WTC11 (cell line): ENCODE measurements around the gene XRCC4. TPM values are rescaled to one million over a fixed set of nuclear protein-coding genes. Genes with fewer than 3 reads are reported as not detected.

ENCODE experiments used
- ATAC-seq: fragments of 200-7000 bp; cut with Tn5 transposase; 2 replicates; pipeline ENCODE4 v1.10.0; 2021; ENCODE audit warnings: mild to moderate bottlenecking, moderate library complexity
- CTCF ChIA-PET: fragments of 300-600 bp; sonication (Branson Sonifier 250); formaldehyde crosslinking; loops from one replicate; lab custom pipeline; 2021; ENCODE audit warnings: antibody characterized with exemption; lab: Charles Lee
- POLR2A ChIA-PET: fragments of 350-600 bp; sonication (Branson Sonifier 250); formaldehyde crosslinking; loops from one replicate; lab custom pipeline; 2021; ENCODE audit warnings: antibody characterized with exemption; lab: Charles Lee
- DNase-seq: peaks from one replicate; pipeline ENCODE4 v3.0.0; 2021; ENCODE audit warnings: low spot score
- H3K27ac Mint-ChIP-seq: 2 replicates; pipeline ENCODE4 v1.8.0; 2021; ENCODE audit warnings: mixed read lengths
- H3K27me3 Mint-ChIP-seq: 2 replicates; pipeline ENCODE4 v1.8.0; 2021; ENCODE audit warnings: low read depth, mild to moderate bottlenecking, moderate library complexity, mixed read lengths
- H3K36me3 Mint-ChIP-seq: 2 replicates; pipeline ENCODE4 v1.8.0; 2021; ENCODE audit warnings: mixed read lengths
- H3K4me1 Mint-ChIP-seq: 2 replicates; pipeline ENCODE4 v1.8.0; 2022; ENCODE audit warnings: mixed read lengths
- H3K4me3 Mint-ChIP-seq: 2 replicates; pipeline ENCODE4 v1.8.0; 2021; ENCODE audit warnings: mild to moderate bottlenecking, moderate library complexity, mixed read lengths
- H3K9me3 Mint-ChIP-seq: 2 replicates; pipeline ENCODE4 v1.8.0; 2021; ENCODE audit warnings: mixed read lengths
- CREM ChIP-seq: sonication (generic); formaldehyde crosslinking; IDR thresholded peaks from 2 replicates; pipeline ENCODE4 v1.8.1; 2022; ENCODE audit warnings: mild to moderate bottlenecking, missing genetic modification reagents, moderate library complexity
- FOXK1 ChIP-seq: sonication (generic); formaldehyde crosslinking; IDR thresholded peaks from 2 replicates; pipeline ENCODE4 v1.8.0; 2022; ENCODE audit warnings: mild to moderate bottlenecking, moderate library complexity, missing genetic modification reagents
- GTF2I ChIP-seq: fragments of 250-450 bp; sonication (Bioruptor Pico); conservative IDR thresholded peaks from 2 replicates; pipeline ENCODE4 v1.4.0; 2021; ENCODE audit warnings: mild to moderate bottlenecking
- HMGA2 ChIP-seq: fragments of 250-450 bp; sonication (Bioruptor Pico); IDR thresholded peaks from 2 replicates; pipeline ENCODE4 v1.4.0; 2021; ENCODE audit warnings: mild to moderate bottlenecking, moderate library complexity
- JUN ChIP-seq: sonication (generic); formaldehyde crosslinking; IDR thresholded peaks from 2 replicates; pipeline ENCODE4 v1.8.0; 2023; ENCODE audit warnings: mild to moderate bottlenecking, missing genetic modification reagents
- NFATC4 ChIP-seq: fragments of 250-450 bp; sonication (Bioruptor Pico); IDR thresholded peaks from 2 replicates; pipeline ENCODE4 v1.9.0; 2021; ENCODE audit warnings: mild to moderate bottlenecking
- NR1H2 ChIP-seq: sonication (generic); formaldehyde crosslinking; IDR thresholded peaks from 2 replicates; pipeline ENCODE4 v1.9.0; 2021; ENCODE audit warnings: mild to moderate bottlenecking, moderate library complexity, missing genetic modification reagents
- SMAD4 ChIP-seq: sonication (generic); formaldehyde crosslinking; IDR thresholded peaks from 2 replicates; pipeline ENCODE4 v1.8.0; 2022; ENCODE audit warnings: mild to moderate bottlenecking, missing genetic modification reagents
- ZNF317 ChIP-seq: sonication (generic); formaldehyde crosslinking; IDR thresholded peaks from 2 replicates; pipeline ENCODE4 v1.8.1; 2023; ENCODE audit warnings: low read depth, mild to moderate bottlenecking, moderate library complexity, missing genetic modification reagents, borderline replicate concordance
- total RNA-seq: library from RNA; stranded (reverse); gene quantifications from 3 replicates; pipeline ENCODE4 v1.2.3, GENCODE V29; 2021
- TF ChIP-seq, protein P1 (sequence below): fragments of 250-450 bp; sonication (Bioruptor Pico); IDR thresholded peaks from 2 replicates; pipeline ENCODE4 v1.9.0; 2021; ENCODE audit warnings: moderate library complexity, mild to moderate bottlenecking, inconsistent platforms, borderline replicate concordance
- TF ChIP-seq, protein P2 (sequence below): sonication (generic); formaldehyde crosslinking; IDR thresholded peaks from 2 replicates; pipeline ENCODE4 v1.8.1; 2023; ENCODE audit warnings: mild to moderate bottlenecking, missing genetic modification reagents
- TF ChIP-seq, protein P3 (sequence below): sonication (generic); formaldehyde crosslinking; IDR thresholded peaks from 2 replicates; pipeline ENCODE4 v1.8.0; 2022; ENCODE audit warnings: mild to moderate bottlenecking, missing genetic modification reagents
- TF ChIP-seq, protein P4 (sequence below): sonication (generic); formaldehyde crosslinking; IDR thresholded peaks from 2 replicates; pipeline ENCODE4 v1.8.0; 2023; ENCODE audit warnings: missing genetic modification reagents, mild to moderate bottlenecking, borderline replicate concordance
- TF ChIP-seq, protein P5 (sequence below): fragments of 250-450 bp; sonication (Bioruptor Pico); IDR thresholded peaks from 2 replicates; pipeline ENCODE4 v1.9.0; 2021; ENCODE audit warnings: mild to moderate bottlenecking, borderline replicate concordance
- TF ChIP-seq, protein P6 (sequence below): sonication (generic); formaldehyde crosslinking; IDR thresholded peaks from 2 replicates; pipeline ENCODE4 v1.8.1; 2022; ENCODE audit warnings: low read depth, missing genetic modification reagents, borderline replicate concordance
- TF ChIP-seq, protein P7 (sequence below): fragments of 250-450 bp; sonication (Bioruptor Pico); IDR thresholded peaks from 2 replicates; pipeline ENCODE4 v1.9.0; 2021; ENCODE audit warnings: mild to moderate bottlenecking

The XRCC4 gene
- total RNA-seq, 1 experiment from 2014 or later, result 13.5 TPM

DNA sequence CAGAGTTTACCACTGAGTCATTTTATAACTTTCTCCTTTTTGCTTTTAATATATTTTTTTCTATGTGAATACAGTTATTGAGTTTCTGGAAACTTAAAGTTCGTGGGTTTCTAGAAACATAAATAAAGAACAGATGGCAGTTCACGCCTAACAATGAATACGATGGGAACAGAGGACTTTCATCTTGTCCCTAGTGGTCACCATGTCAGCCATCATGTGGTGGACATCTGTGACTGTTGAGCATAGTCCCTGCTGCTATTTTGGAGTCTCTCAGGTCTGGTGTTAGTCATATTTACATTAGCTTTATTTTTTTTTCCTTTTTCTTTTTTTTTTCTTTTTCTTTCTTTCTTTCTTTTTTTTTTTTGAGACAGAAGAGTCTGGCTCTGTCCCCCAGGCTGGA, 85.3 kb downstream of the XRCC4 start:
- no peak overlapping the region for H3K27ac Mint-ChIP-seq
- DNase-seq, result no peak
- POLR2A ChIA-PET, result no interaction called here
- TF ChIP-seq, protein P1, sequence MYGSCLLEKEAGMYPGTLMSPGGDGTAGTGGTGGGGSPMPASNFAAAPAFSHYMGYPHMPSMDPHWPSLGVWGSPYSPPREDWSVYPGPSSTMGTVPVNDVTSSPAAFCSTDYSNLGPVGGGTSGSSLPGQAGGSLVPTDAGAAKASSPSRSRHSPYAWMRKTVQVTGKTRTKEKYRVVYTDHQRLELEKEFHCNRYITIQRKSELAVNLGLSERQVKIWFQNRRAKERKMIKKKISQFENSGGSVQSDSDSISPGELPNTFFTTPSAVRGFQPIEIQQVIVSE (CRISPR knock-in tag), result no peak
- TF ChIP-seq SMAD4 (CRISPR knock-in tag), result no peak
- TF ChIP-seq, protein P2, sequence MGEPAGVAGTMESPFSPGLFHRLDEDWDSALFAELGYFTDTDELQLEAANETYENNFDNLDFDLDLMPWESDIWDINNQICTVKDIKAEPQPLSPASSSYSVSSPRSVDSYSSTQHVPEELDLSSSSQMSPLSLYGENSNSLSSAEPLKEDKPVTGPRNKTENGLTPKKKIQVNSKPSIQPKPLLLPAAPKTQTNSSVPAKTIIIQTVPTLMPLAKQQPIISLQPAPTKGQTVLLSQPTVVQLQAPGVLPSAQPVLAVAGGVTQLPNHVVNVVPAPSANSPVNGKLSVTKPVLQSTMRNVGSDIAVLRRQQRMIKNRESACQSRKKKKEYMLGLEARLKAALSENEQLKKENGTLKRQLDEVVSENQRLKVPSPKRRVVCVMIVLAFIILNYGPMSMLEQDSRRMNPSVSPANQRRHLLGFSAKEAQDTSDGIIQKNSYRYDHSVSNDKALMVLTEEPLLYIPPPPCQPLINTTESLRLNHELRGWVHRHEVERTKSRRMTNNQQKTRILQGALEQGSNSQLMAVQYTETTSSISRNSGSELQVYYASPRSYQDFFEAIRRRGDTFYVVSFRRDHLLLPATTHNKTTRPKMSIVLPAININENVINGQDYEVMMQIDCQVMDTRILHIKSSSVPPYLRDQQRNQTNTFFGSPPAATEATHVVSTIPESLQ (CRISPR knock-in tag), result no peak
- TF ChIP-seq JUN, result no peak
- TF ChIP-seq, protein P3, sequence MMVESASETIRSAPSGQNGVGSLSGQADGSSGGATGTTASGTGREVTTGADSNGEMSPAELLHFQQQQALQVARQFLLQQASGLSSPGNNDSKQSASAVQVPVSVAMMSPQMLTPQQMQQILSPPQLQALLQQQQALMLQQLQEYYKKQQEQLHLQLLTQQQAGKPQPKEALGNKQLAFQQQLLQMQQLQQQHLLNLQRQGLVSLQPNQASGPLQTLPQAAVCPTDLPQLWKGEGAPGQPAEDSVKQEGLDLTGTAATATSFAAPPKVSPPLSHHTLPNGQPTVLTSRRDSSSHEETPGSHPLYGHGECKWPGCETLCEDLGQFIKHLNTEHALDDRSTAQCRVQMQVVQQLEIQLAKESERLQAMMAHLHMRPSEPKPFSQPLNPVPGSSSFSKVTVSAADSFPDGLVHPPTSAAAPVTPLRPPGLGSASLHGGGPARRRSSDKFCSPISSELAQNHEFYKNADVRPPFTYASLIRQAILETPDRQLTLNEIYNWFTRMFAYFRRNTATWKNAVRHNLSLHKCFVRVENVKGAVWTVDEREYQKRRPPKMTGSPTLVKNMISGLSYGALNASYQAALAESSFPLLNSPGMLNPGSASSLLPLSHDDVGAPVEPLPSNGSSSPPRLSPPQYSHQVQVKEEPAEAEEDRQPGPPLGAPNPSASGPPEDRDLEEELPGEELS, result no peak
- TF ChIP-seq, protein P4, sequence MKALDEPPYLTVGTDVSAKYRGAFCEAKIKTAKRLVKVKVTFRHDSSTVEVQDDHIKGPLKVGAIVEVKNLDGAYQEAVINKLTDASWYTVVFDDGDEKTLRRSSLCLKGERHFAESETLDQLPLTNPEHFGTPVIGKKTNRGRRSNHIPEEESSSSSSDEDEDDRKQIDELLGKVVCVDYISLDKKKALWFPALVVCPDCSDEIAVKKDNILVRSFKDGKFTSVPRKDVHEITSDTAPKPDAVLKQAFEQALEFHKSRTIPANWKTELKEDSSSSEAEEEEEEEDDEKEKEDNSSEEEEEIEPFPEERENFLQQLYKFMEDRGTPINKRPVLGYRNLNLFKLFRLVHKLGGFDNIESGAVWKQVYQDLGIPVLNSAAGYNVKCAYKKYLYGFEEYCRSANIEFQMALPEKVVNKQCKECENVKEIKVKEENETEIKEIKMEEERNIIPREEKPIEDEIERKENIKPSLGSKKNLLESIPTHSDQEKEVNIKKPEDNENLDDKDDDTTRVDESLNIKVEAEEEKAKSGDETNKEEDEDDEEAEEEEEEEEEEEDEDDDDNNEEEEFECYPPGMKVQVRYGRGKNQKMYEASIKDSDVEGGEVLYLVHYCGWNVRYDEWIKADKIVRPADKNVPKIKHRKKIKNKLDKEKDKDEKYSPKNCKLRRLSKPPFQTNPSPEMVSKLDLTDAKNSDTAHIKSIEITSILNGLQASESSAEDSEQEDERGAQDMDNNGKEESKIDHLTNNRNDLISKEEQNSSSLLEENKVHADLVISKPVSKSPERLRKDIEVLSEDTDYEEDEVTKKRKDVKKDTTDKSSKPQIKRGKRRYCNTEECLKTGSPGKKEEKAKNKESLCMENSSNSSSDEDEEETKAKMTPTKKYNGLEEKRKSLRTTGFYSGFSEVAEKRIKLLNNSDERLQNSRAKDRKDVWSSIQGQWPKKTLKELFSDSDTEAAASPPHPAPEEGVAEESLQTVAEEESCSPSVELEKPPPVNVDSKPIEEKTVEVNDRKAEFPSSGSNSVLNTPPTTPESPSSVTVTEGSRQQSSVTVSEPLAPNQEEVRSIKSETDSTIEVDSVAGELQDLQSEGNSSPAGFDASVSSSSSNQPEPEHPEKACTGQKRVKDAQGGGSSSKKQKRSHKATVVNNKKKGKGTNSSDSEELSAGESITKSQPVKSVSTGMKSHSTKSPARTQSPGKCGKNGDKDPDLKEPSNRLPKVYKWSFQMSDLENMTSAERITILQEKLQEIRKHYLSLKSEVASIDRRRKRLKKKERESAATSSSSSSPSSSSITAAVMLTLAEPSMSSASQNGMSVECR (CRISPR knock-in tag), result no peak
- no peak for TF ChIP-seq NR1H2 (CRISPR knock-in tag)
- no peak for TF ChIP-seq FOXK1 (CRISPR knock-in tag)
- no peak for TF ChIP-seq ZNF317 (CRISPR knock-in tag)
- TF ChIP-seq GTF2I (CRISPR knock-in tag), result no peak
- TF ChIP-seq, protein P5, sequence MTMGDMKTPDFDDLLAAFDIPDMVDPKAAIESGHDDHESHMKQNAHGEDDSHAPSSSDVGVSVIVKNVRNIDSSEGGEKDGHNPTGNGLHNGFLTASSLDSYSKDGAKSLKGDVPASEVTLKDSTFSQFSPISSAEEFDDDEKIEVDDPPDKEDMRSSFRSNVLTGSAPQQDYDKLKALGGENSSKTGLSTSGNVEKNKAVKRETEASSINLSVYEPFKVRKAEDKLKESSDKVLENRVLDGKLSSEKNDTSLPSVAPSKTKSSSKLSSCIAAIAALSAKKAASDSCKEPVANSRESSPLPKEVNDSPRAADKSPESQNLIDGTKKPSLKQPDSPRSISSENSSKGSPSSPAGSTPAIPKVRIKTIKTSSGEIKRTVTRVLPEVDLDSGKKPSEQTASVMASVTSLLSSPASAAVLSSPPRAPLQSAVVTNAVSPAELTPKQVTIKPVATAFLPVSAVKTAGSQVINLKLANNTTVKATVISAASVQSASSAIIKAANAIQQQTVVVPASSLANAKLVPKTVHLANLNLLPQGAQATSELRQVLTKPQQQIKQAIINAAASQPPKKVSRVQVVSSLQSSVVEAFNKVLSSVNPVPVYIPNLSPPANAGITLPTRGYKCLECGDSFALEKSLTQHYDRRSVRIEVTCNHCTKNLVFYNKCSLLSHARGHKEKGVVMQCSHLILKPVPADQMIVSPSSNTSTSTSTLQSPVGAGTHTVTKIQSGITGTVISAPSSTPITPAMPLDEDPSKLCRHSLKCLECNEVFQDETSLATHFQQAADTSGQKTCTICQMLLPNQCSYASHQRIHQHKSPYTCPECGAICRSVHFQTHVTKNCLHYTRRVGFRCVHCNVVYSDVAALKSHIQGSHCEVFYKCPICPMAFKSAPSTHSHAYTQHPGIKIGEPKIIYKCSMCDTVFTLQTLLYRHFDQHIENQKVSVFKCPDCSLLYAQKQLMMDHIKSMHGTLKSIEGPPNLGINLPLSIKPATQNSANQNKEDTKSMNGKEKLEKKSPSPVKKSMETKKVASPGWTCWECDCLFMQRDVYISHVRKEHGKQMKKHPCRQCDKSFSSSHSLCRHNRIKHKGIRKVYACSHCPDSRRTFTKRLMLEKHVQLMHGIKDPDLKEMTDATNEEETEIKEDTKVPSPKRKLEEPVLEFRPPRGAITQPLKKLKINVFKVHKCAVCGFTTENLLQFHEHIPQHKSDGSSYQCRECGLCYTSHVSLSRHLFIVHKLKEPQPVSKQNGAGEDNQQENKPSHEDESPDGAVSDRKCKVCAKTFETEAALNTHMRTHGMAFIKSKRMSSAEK (CRISPR knock-in tag), result no peak
- no peak for TF ChIP-seq NFATC4
- no peak for TF ChIP-seq CREM (CRISPR knock-in tag)
- TF ChIP-seq HMGA2 (CRISPR knock-in tag), result no peak
- TF ChIP-seq, protein P6, sequence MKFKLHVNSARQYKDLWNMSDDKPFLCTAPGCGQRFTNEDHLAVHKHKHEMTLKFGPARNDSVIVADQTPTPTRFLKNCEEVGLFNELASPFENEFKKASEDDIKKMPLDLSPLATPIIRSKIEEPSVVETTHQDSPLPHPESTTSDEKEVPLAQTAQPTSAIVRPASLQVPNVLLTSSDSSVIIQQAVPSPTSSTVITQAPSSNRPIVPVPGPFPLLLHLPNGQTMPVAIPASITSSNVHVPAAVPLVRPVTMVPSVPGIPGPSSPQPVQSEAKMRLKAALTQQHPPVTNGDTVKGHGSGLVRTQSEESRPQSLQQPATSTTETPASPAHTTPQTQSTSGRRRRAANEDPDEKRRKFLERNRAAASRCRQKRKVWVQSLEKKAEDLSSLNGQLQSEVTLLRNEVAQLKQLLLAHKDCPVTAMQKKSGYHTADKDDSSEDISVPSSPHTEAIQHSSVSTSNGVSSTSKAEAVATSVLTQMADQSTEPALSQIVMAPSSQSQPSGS (CRISPR knock-in tag), result no peak
- TF ChIP-seq, protein P7, sequence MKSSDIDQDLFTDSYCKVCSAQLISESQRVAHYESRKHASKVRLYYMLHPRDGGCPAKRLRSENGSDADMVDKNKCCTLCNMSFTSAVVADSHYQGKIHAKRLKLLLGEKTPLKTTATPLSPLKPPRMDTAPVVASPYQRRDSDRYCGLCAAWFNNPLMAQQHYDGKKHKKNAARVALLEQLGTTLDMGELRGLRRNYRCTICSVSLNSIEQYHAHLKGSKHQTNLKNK (CRISPR knock-in tag), result no peak
- TF ChIP-seq, all 79 proteins: peak for 0
- H3K4me1 Mint-ChIP-seq, result peaks cover 7% of the 10 kb centered on the region
- CTCF ChIA-PET, result interaction anchor here (0.6 to 0.7 kb wide), 2 partner anchors 172 to 634 kb away, joined by 3 to 4 read pairs; no protein-coding TSS in a partner anchor
- no peaks in the 10 kb centered on the region for H3K27me3 Mint-ChIP-seq
- no peak overlapping the region for H3K4me3 Mint-ChIP-seq
- no peaks in the 10 kb centered on the region for H3K9me3 Mint-ChIP-seq
- ATAC-seq, result no peak
- H3K36me3 Mint-ChIP-seq, result no peaks in the 10 kb centered on the region
